AG09309 (cell line): ENCODE results near the gene IL4R.

ENCODE experiments used
- DNase-seq: peaks from one replicate; pipeline ENCODE4 v3.0.0-alpha.2; 2010; ENCODE audit warnings: low read depth
- H3K4me3 ChIP-seq: 2 replicates; pipeline ENCODE4 v1.5.1; 2011; ENCODE audit warnings: mild to moderate bottlenecking, low read depth, low read length, moderate library complexity; ENCODE audit not compliant: control insufficient read depth
- CTCF ChIP-seq: IDR thresholded peaks from 2 replicates; pipeline ENCODE4 v1.5.1; 2011; ENCODE audit warnings: mild to moderate bottlenecking, low read depth, low read length, inconsistent platforms; ENCODE audit not compliant: insufficient read depth, control insufficient read depth; ENCODE audit errors: missing control alignments

The IL4R gene

DNA sequence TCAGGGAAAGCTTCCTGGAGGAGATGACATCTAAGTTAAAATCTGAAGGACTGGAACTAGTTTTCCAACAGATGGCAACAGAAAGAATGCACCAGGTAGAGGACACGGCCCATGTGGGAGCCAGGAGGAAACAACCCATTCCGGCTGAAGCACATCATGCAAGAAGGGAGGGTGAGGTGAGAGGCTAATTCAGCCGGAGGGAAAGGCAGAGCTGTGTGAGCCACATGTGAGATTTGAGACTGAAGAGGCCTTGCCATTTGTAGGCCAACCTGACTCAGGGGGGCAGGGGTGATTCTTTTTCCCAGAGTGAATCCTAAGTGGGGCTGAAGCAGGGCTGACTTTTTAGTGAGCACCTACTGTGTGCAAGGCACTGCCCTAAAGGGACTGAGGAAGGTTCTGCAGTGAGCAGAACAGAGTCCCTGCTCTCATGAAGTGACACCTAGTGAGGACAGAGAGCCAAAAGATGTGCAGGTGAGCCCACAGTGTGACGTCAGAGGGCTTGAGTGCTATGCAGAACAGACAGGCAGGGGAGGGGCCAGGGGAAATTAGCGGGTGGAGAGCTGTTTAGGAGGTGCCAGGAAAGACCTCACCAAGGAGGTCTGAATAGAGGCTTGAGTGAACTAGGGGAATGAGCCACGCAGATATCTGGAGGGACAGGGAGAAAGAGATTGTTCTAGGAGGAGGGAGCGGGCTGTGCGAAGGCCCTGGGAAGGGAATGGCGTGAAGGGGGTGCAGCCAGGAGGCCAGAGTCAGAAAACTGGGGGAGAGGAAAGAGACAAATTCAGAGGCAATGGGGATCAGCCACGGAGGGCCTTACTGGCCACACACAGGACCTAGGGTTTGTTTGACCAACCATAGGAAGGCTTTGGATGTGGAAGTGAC lies 68.4 kb downstream of the IL4R start:
- TF ChIP-seq CTCF: no peak
- no peak overlapping the region for H3K4me3 ChIP-seq
- no peak for DNase-seq

GRCh38 chr16:27383556-27384243 lies 69.9 kb downstream of the IL4R start:
- no peak overlapping the region for H3K4me3 ChIP-seq
- no peak for DNase-seq
- TF ChIP-seq CTCF: no peak

- no peak for DNase-seq
- TF ChIP-seq CTCF: no peak
- no peak overlapping the region for H3K4me3 ChIP-seq
These were observed 70.7 kb downstream of the IL4R start for GRCh38 chr16:27384425-27384824.

DNA sequence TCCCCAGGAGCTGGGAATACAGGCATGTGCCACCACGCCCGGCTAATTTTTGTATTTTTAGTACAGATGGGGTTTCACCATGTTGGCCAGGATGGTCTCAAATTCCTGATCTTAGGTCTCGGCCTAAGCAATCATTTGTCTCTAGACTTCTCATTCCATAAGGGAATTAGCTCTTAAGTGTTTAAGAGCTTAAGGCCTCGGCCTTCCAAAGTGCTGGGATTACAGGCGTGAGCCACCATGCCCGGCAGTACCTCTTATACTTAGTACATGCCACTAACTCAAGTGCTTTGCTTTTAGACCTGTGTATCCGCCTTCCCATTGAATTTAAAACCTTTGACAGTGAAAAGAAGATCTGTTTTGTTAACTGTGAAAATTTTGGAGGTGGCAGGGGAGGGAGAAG lies 71.6 kb downstream of the IL4R start:
- DNase-seq: no peak
- H3K4me3 ChIP-seq: no peak overlapping the region
- TF ChIP-seq CTCF: no peak

- no peak for TF ChIP-seq CTCF
- H3K4me3 ChIP-seq: no peak overlapping the region
- no peak for DNase-seq
These were observed 72.9 kb downstream of the IL4R start for GRCh38 chr16:27386674-27387073.

DNA sequence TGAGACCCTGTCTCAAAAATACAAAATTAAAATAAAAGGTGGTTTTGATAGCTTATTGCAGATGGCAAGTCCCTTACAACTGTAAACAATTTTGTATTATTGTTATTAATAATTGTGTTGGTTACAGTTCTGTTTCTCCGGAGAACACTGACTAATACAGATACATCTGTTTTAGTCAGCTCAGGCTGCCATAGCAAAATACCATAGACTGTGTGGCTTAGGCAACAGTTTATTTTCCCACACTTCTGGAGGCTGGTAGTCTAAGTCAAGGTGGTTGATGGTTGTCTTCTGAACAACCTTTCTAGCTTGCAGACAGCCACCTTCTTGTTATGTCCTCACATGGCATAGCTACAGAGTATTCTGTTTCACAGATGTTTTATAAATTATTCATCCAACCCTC lies 74.0 kb downstream of the IL4R start:
- TF ChIP-seq CTCF: no peak
- DNase-seq: no peak
- no peak overlapping the region for H3K4me3 ChIP-seq
